GM13976 (cell line): ENCODE results near the gene TTLL11.

Experiments
- DNase-seq: peaks from one replicate; pipeline ENCODE4 v3.0.0; 2012; ENCODE audit warnings: low spot score
- CTCF ChIP-seq: IDR thresholded peaks from 2 replicates; pipeline ENCODE4 v1.5.1; 2012; ENCODE audit warnings: borderline replicate concordance, mild to moderate bottlenecking; ENCODE audit not compliant: insufficient read depth; ENCODE audit errors: extremely low read depth, missing control alignments, control extremely low read depth
- in situ Hi-C: fragments of 300-500 bp; cut with MboI; formaldehyde crosslinking; loops from one replicate; pipeline ENCODE4 v1.12.0; 2022; ENCODE audit warnings: low sequenced_read_pairs, mixed read lengths, inconsistent platforms; ENCODE audit not compliant: unreplicated experiment

The TTLL11 gene

GRCh38 chr9:122040561-122041242 lies 52.4 kb downstream of the TTLL11 start:
- no peak for TF ChIP-seq CTCF
- in situ Hi-C loops = no loop called here
- no peak for DNase-seq

- in situ Hi-C loops = no loop called here
- no peak for DNase-seq
- TF ChIP-seq CTCF = no peak
Observed at GRCh38 chr9:122039234-122039633, 53.9 kb downstream of the TTLL11 start.

GRCh38 chr9:122036988-122037387 lies 56.1 kb downstream of the TTLL11 start:
- in situ Hi-C loops = no loop called here
- no peak for DNase-seq
- TF ChIP-seq CTCF = no peak

- in situ Hi-C loops = no loop called here
- no peak for DNase-seq
- no peak for TF ChIP-seq CTCF
Observed at GRCh38 chr9:122036408-122036807, 56.7 kb downstream of the TTLL11 start.

- TF ChIP-seq CTCF = no peak
- DNase-seq = no peak
- in situ Hi-C loops = no loop called here
Observed at GRCh38 chr9:122033775-122034373, 59.2 kb downstream of the TTLL11 start.

- TF ChIP-seq CTCF = no peak
- in situ Hi-C loops = no loop called here
- DNase-seq = no peak
Observed at GRCh38 chr9:122032346-122032745, 60.8 kb downstream of the TTLL11 start.
